GM12875 (cell line): ENCODE results near the gene TRMO.

Experiments
- H3K4me3 ChIP-seq: one replicate; pipeline ENCODE4 v1.5.1; 2011; ENCODE audit warnings: low read depth, low read length, control low read depth
- CTCF ChIP-seq: IDR thresholded peaks from 2 replicates; pipeline ENCODE4 v1.5.1; 2011; ENCODE audit warnings: low read depth, mild to moderate bottlenecking, control low read depth, inconsistent platforms, low read length, moderate library complexity, borderline replicate concordance; ENCODE audit not compliant: insufficient read depth

Gene TRMO

GRCh38 chr9:97856857-97857605, 65.3 kb downstream of the TRMO start:
- no peak overlapping the region for H3K4me3 ChIP-seq
- no peak for TF ChIP-seq CTCF

GRCh38 chr9:97855899-97856298, 66.4 kb downstream of the TRMO start:
- TF ChIP-seq CTCF = no peak

GRCh38 chr9:97855486-97855875, 66.8 kb downstream of the TRMO start:
- no peak for TF ChIP-seq CTCF
- H3K4me3 ChIP-seq = no peak overlapping the region

More at GRCh38 chr9:97855899-97856298, 66.4 kb downstream of the TRMO start:
- H3K4me3 ChIP-seq = no peak overlapping the region

GRCh38 chr9:97854696-97855485, 67.4 kb downstream of the TRMO start:
- no peak overlapping the region for H3K4me3 ChIP-seq
- TF ChIP-seq CTCF = no peak
